Activated CD8-positive, alpha-beta memory T cell treated with anti-CD3 and anti-CD28 coated beads for 48 hours (primary cell): Measurements from ENCODE around the gene TMX4.
"Not testable (repeated sequence)": the region's sequence is repeated elsewhere in the genome, so short reads cannot be mapped to it uniquely, and the experiment has no call there.

Experiments used
- DNase-seq, 3 experiments: peaks; one replicate each; pipeline ENCODE4 v3.0.0-alpha.2; 2020; ENCODE audit warnings: low read depth in 2 of 3, low spot score in 2 of 3

TMX4 gene, protein sequence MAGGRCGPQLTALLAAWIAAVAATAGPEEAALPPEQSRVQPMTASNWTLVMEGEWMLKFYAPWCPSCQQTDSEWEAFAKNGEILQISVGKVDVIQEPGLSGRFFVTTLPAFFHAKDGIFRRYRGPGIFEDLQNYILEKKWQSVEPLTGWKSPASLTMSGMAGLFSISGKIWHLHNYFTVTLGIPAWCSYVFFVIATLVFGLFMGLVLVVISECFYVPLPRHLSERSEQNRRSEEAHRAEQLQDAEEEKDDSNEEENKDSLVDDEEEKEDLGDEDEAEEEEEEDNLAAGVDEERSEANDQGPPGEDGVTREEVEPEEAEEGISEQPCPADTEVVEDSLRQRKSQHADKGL

GRCh38 chr20:8019246-8019997, at the start of gene TMX4:
Gene TMX4 (minus strand): TSS chr20:8019761. CDS start chr20:8019613, 148 bp downstream.
- DNase-seq = peak; percentile 80 to 88 (median 82)

GRCh38 chr20:8067082-8067481, 47.5 kb upstream of the TMX4 start:
- DNase-seq = no peak

DNA sequence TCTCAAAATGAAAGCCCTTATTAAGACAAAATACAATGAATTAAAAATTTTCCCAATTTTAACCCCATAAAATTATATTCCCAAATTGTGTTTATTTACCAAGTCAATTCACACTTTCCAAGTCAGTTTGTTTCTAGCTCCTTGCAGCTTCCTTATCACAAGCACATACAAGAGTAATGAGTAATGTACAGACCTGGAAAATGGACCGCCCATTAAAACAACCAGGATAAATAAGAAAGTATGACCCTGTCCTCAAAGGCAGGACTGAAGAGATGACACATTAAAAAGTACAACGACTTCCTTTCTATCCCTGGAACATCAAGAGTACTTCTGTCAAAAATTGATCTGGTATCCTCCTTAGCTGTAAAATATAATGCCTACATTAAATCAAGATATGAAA, 47.1 kb upstream of the TMX4 start:
- no peak for DNase-seq

GRCh38 chr20:8065691-8066090, 46.1 kb upstream of the TMX4 start:
- no peak for DNase-seq

DNA sequence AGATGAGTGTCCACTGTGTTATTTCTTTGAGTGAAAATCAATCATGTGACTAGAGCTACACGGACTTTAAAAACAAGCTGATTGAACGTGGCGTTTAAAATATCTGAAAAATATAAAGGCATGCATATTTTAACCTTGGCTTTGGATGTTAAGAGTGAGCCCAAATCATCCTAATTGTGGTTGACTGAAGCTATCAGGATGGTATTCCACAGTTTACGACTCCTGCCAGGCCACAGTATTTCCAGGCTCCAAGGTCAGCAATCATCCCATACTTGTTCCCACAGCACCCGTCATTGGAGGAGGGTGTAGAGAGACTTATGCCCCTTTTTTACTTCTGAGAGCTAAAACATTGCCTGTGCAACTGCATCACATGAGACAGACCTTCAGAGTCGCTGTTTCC, 43.2 kb upstream of the TMX4 start:
- no peak for DNase-seq

GRCh38 chr20:8061861-8062518, 42.4 kb upstream of the TMX4 start:
- no peak for DNase-seq

DNA sequence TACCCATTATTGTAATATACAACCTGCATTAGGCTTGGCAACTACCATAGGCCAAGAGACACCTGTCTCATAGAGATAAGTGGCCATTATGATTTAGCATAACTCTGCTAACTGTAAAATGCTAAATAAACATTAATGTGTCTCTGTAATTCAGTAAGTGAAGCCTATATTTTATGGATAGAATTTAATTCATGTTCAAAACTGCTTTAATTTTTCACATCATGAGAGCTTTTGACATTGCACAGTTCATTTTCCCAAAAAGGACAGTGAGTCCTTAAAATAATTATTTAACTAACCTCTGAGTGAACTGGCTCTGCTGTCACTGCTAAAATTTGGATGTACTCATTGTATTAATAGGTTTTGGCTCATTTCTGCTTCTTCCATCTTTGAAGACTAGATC, 41.4 kb upstream of the TMX4 start:
- no peak for DNase-seq

GRCh38 chr20:8057871-8058270, 38.3 kb upstream of the TMX4 start:
- no peak for DNase-seq

DNA sequence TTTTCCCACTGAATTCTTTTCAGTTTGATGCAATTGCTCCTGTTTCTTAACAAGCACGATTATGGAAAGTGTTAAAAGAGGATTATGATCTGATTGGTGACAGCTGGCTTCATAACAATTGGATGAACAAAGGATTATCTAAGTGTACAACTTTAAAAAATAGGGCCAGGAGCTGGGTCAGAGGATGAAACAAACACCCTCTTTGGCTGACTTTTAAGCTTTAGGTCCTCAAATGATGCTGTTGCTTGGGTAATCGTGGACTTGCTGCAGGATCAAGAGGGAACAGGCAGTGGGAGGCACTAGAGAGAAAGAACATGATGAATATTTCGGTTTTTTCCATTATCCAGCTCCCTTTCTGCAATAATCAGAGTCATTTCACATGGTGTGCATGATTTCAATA, 35.5 kb upstream of the TMX4 start:
- no peak for DNase-seq

- no peak for DNase-seq
Observed at GRCh38 chr20:8050157-8050837, 30.7 kb upstream of the TMX4 start.

DNA sequence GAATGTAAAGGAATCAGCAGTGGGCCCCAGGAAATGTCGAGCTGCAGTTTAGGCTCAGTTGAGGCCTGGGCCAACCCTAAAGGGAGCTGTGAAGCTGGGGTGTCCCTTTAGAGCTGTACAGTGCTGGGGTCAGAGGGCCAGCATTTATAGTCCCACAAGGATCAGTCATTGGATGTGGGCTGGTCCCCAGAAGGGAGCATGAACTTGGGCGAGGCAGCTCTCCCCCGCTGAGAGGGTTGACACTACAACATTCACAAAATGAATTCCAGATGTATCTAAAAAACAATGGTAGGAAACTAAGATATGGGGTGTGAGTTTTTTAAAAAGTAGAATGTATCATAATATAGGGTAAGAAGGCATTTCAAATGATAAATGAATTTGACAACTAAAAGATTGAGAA, 29.7 kb upstream of the TMX4 start:
- DNase-seq = no peak

- DNase-seq = no peak
Observed at GRCh38 chr20:8045946-8046345, 26.4 kb upstream of the TMX4 start.

DNA sequence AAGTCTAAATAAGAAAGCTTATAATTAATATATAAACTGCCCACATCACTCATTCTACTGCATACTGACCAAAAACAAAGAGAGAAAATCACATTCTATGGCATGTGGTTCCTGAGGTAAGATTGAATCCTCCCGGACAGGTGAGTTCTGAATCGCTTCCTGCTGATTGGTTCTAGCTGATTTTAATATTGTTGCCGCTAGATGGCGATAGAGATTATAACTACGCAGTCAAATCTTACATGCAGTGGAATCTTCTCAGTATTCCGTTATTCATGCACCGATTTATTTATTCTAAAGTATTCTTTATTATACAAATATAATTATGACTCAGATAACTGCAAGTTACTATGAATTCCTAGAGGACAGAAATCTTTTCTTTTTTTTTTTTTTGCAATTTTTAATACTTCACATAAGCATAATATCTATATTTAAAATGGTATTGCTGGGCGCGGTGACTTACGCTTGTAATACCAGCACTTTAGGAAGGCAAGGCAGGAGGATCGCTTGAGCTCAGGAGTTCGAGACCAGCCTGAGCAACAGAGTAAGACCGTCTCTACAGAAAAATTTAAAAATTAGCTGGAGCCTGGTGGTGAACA, 24.2 kb upstream of the TMX4 start:
- DNase-seq = no peak

- no peak for DNase-seq
Observed at GRCh38 chr20:8039042-8039441, 19.5 kb upstream of the TMX4 start.

DNA sequence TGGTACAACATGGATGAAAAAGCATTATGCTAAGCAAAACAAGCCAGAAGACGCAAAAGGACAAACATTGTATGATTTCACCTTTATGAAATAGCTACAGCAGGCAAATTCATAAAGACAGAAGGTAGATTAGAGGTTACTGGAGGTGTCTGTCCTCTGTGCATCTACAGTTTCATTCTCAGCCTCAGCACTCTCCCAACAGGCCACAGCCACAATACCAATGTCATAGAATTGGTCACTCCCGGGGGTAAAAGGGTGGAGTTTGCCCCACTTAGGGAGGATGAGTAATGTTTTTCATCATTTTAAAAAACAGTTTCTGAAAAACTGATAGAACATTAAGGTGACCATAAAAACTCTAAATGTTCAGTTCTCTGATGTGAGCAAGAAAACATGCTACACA, 17.2 kb upstream of the TMX4 start:
- no peak for DNase-seq

DNA sequence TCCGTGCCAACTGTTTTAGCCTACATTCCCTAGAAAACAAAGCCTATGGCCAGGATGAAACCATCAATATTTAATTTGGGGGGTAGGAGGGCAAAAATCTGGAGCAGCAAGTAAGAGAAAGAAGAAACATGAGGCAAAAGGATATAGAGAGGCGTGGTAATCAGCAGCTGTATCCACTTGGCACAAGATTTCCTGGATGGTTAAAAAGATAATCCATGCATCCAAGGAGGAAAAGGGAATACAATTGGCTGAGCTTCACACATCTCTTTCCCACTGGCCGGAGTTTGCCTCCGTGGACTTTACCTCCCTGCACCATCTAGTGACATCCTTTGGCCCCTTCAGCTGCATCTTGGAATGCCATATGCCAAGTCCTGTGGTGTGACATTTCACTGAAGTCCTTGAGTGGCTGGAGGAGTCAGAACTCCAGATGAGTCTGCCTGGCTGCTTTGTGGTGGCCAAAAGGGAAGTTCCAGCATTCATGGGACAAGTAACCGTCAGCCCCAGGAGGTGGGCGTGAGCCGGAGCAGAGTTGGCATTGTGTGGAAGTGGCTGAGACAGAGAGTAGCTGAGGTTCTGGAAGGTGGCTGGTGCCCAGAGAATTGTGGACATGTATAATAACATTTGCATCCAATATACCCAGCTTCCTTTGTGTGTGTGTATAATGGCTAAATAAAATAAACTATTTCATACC, 13.7 kb upstream of the TMX4 start:
- no peak for DNase-seq

DNA sequence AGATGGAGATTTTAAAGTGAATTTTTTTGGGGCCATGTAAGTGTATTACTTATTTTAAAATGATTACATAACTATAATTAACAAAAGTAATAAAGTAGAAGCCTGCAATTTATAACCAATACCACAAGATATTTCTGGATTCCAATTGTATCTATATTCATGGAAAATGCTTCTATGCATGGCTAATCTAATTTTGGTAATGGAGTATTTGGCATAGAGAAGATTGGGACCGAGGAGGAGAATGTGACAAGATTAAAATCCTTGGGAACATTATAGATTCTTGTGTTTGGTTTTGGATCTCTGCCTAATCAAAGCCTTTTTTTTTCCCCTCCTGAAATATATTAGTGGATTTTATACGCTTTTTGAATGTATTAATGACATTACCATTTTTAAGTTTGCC, 12.9 kb upstream of the TMX4 start:
- DNase-seq = no peak

- not testable (repeated sequence) for DNase-seq
Observed at GRCh38 chr20:8031539-8031938, 12.0 kb upstream of the TMX4 start.

- DNase-seq = no peak
Observed at GRCh38 chr20:8021541-8022269, 2.1 kb upstream of the TMX4 start.
